Keratinocyte (primary cell): ENCODE measurements around the gene CBX2. TPM values are rescaled to one million over a fixed set of nuclear protein-coding genes. Genes with fewer than 3 reads are reported as not detected.

Source experiments
- DNase-seq: peaks from one replicate; pipeline ENCODE4 v3.0.0-alpha.2; 2011; ENCODE audit warnings: low read depth, missing footprints, low spot score
- FAIRE-seq: peaks from 2 replicates; lab custom pipeline; 2011; peaks lifted over from hg19 to GRCh38; lab: Jason Lieb, UNC
- H2AFZ ChIP-seq: 2 replicates; pipeline ENCODE4 v1.6.0; 2012; ENCODE audit warnings: low read length, control low read depth, inconsistent platforms; ENCODE audit not compliant: control insufficient read depth
- H3K27ac ChIP-seq: 2 replicates; pipeline ENCODE4 v1.5.1; 2011; ENCODE audit warnings: low read length; ENCODE audit not compliant: control insufficient read depth, insufficient read depth
- H3K27me3 ChIP-seq: 3 replicates; pipeline ENCODE4 v1.6.0; 2011; ENCODE audit warnings: low read length; ENCODE audit not compliant: control insufficient read depth, insufficient read depth; ENCODE audit errors: extremely low read depth
- H3K36me3 ChIP-seq, 2 experiments: 2 replicates in 1 of 2; 3 replicates in 1 of 2; pipeline ENCODE4 v1.5.1; 2011; ENCODE audit warnings: low read length in 2 of 2, mild to moderate bottlenecking in 1 of 2; ENCODE audit not compliant: control insufficient read depth in 2 of 2, insufficient read depth in 2 of 2; ENCODE audit errors: extremely low read depth in 1 of 2
- H3K4me1 ChIP-seq: 3 replicates; pipeline ENCODE4 v1.5.1; 2011; ENCODE audit warnings: low read length; ENCODE audit not compliant: control insufficient read depth, insufficient read depth; ENCODE audit errors: extremely low read depth
- H3K4me2 ChIP-seq: 3 replicates; pipeline ENCODE4 v1.6.0; 2011; ENCODE audit warnings: low read depth, low read length; ENCODE audit not compliant: control insufficient read depth, insufficient read depth; ENCODE audit errors: extremely low read depth
- H3K4me3 ChIP-seq, 3 experiments: fragments of 200-600 bp in 1 of 3; sonication (generic) in 1 of 3; 2 replicates in 2 of 3; 3 replicates in 1 of 3; pipeline ENCODE4 v1.5.1; 2011 to 2016; ENCODE audit warnings: low read length in 3 of 3, mild to moderate bottlenecking in 3 of 3, control low read depth in 2 of 3, inconsistent platforms in 1 of 3, low read depth in 1 of 3, mixed read lengths in 1 of 3, mixed run types in 1 of 3, moderate library complexity in 1 of 3; ENCODE audit not compliant: control insufficient read depth in 2 of 3, insufficient read depth in 2 of 3; ENCODE audit errors: extremely low read depth in 1 of 3
- H3K79me2 ChIP-seq: 2 replicates; pipeline ENCODE4 v1.6.0; 2012; ENCODE audit warnings: low read length; ENCODE audit not compliant: control insufficient read depth, insufficient read depth
- H3K9ac ChIP-seq: 3 replicates; pipeline ENCODE4 v1.6.0; 2011; ENCODE audit warnings: low read length; ENCODE audit not compliant: control insufficient read depth, insufficient read depth; ENCODE audit errors: extremely low read depth
- H3K9me1 ChIP-seq: 3 replicates; pipeline ENCODE4 v1.6.0; 2011; ENCODE audit warnings: low read length; ENCODE audit not compliant: control insufficient read depth, insufficient read depth; ENCODE audit errors: extremely low read depth
- H3K9me3 ChIP-seq: 2 replicates; pipeline ENCODE4 v1.5.1; 2012; ENCODE audit warnings: low read depth, low read length; ENCODE audit not compliant: control insufficient read depth
- H4K20me1 ChIP-seq: 3 replicates; pipeline ENCODE4 v1.6.0; 2011; ENCODE audit warnings: low read length; ENCODE audit not compliant: control insufficient read depth, insufficient read depth; ENCODE audit errors: extremely low read depth
- EZH2 ChIP-seq: IDR thresholded peaks from one replicate; pipeline ENCODE4 v1.6.1; 2012; ENCODE audit warnings: inconsistent platforms, mild to moderate bottlenecking, low read length, moderate library complexity
- dilution Hi-C: fragments of 300-500 bp; cut with MboI; formaldehyde crosslinking; loops from one replicate; pipeline ENCODE4 v1.7.0; 2020; ENCODE audit warnings: low sequenced_read_pairs; ENCODE audit not compliant: extremely low pct_ligation_motif_present
- polyA plus RNA-seq, 5 experiments: library from polyadenylated mRNA; depleted of rRNA in 3 of 5; stranded (reverse) in 3 of 5; stranded (forward) in 1 of 5; unstranded in 1 of 5; fragments of >200 nt; gene quantifications; 1 replicate in 1 of 5; 2 replicates in 3 of 5; 3 replicates in 1 of 5; pipeline versions ENCODE4 v1.2.1 to v1.2.3, GENCODE V29; 2011 to 2012; ENCODE audit warnings: missing spikeins in 2 of 5, low read depth in 1 of 5, low replicate concordance in 1 of 5
- TF ChIP-seq, protein P1 (sequence below), 3 experiments: IDR thresholded peaks in 1 of 3; conservative IDR thresholded peaks in 1 of 3; optimal IDR thresholded peaks in 1 of 3; 2 replicates in 2 of 3; 3 replicates in 1 of 3; pipeline versions ENCODE3 to v1.5.1; 2011; ENCODE audit warnings: low read length in 3 of 3, mild to moderate bottlenecking in 3 of 3, moderate library complexity in 2 of 3, control low read depth in 1 of 3, inconsistent platforms in 1 of 3; ENCODE audit not compliant: insufficient read depth in 2 of 3; ENCODE audit errors: extremely low read depth in 1 of 3

Gene CBX2
- polyA plus RNA-seq, 1 donor (not counting 4 experiments of a cell fraction or from before 2014, with no cell fraction given) = 1.7 TPM

DNA sequence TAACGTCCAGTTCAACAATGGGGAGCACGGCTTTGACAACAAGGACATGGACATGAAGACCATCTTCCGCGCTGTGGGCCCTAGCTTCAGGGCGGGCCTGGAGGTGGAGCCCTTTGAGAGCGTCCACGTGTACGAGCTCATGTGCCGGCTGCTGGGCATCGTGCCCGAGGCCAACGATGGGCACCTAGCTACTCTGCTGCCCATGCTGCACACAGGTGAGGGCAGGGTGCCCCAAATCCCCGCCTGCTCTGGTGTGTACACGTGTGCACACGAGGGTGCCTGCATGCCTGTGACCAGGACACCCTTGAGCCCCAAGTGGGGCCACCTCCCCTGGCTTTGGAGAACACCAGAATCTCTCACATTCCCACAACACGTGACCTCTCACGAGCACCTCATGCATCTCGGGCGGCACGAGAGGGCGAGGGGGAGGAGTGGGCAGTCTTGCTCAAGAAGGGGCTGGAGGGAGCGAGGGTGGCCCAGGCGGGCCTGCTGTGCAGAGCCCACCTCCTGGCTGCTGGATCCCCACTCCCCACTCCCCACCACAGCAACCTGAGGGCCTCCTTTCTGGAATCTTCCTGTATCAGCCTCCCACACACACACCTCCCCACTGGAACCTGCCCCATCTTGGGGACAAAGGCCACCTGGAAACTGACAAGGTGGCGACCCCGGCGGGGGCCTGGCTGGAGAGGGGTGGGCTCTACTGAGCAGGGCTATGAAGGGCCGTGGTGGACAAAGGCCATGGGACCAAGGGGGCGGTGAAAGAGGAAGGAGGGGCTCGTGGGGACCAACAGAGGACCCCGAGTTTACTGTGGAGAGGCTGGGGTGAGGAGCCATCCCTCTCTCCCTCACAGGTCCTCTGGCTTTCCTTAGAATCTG is 40.7 kb upstream of the CBX2 start:
- Histone ChIP-seq H3K4me3 (no peak overlapping the region), H3K27me3 (peaks cover 40% of the 10 kb centered on the region), H3K9ac (no peak overlapping the region), H3K4me1 (no peaks in the 10 kb centered on the region), H3K36me3 (no peaks in the 10 kb centered on the region), H3K4me2 (no peak overlapping the region), H4K20me1 (no peaks in the 10 kb centered on the region), H2AFZ (no peak overlapping the region), H3K9me3 (no peaks in the 10 kb centered on the region), H3K9me1 (no peaks in the 10 kb centered on the region), H3K79me2 (no peaks in the 10 kb centered on the region), H3K27ac (no peak overlapping the region)
- dilution Hi-C loops = no loop called here
- TF ChIP-seq, protein P1, sequence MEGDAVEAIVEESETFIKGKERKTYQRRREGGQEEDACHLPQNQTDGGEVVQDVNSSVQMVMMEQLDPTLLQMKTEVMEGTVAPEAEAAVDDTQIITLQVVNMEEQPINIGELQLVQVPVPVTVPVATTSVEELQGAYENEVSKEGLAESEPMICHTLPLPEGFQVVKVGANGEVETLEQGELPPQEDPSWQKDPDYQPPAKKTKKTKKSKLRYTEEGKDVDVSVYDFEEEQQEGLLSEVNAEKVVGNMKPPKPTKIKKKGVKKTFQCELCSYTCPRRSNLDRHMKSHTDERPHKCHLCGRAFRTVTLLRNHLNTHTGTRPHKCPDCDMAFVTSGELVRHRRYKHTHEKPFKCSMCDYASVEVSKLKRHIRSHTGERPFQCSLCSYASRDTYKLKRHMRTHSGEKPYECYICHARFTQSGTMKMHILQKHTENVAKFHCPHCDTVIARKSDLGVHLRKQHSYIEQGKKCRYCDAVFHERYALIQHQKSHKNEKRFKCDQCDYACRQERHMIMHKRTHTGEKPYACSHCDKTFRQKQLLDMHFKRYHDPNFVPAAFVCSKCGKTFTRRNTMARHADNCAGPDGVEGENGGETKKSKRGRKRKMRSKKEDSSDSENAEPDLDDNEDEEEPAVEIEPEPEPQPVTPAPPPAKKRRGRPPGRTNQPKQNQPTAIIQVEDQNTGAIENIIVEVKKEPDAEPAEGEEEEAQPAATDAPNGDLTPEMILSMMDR (optimal IDR thresholded peaks at IDR 0.05 in 1 of 3, IDR thresholded peaks at IDR 0.05 in 1 of 3, conservative IDR thresholded peaks at IDR 0.05 in 1 of 3; ENCODE audit: extremely low read depth in 1 of 3, insufficient read depth in 2 of 3, low read length in 3 of 3) = no peak
- TF ChIP-seq EZH2 = no peak
- no peak for FAIRE-seq
- DNase-seq = no peak

DNA sequence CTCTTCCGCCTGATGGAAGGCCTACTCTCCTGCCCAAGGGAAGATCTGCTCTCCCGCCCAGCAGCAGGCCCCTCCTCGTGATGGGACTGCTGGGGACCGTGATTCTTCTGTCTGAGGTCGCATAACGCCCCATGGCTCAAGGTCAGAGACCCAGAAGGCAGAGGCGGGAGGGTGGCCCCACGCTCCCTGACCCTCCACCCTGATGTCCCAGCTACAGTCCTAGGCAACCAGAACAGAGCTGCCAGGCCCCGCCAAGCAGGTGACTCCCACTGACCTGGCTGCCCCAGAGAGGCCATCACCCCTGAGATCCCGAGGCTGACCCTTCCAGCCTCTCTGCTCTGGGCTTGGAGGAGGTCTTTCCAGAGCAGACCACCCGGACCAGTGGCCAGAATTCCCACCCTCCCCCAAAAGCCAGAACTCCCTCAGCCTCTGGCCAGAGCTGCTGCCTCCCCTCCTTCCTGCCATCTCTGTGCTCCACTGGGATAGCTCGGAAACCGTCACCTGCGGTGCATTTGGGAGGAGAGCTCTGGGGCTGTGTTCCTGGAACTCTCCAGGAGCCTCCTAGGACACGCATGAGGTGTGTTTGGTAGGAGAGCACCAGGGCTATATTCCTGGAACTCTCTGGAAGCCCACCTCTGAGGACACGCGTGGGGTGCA is 39.9 kb upstream of the CBX2 start:
- H3K9ac ChIP-seq = no peak overlapping the region
- H3K9me3 ChIP-seq = no peaks in the 10 kb centered on the region
- no peaks in the 10 kb centered on the region for H4K20me1 ChIP-seq
- H3K4me3 ChIP-seq = no peak overlapping the region
- H3K27me3 ChIP-seq = peaks cover 46% of the 10 kb centered on the region
- FAIRE-seq = no peak
- no peaks in the 10 kb centered on the region for H3K4me1 ChIP-seq
- DNase-seq = no peak
- H3K79me2 ChIP-seq = no peaks in the 10 kb centered on the region
- no peaks in the 10 kb centered on the region for H3K36me3 ChIP-seq
- dilution Hi-C loops = no loop called here
- no peak overlapping the region for H2AFZ ChIP-seq
- no peaks in the 10 kb centered on the region for H3K9me1 ChIP-seq
- H3K4me2 ChIP-seq = no peak overlapping the region
- no peak overlapping the region for H3K27ac ChIP-seq
- TF ChIP-seq, protein P1 (optimal IDR thresholded peaks at IDR 0.05 in 1 of 3, IDR thresholded peaks at IDR 0.05 in 1 of 3, conservative IDR thresholded peaks at IDR 0.05 in 1 of 3; ENCODE audit: extremely low read depth in 1 of 3, insufficient read depth in 2 of 3, low read length in 3 of 3) = no peak
- no peak for TF ChIP-seq EZH2
